Adrenal gland (tissue), 5 donors: ENCODE results near the gene SPPL2C.

Source experiments
- CTCF ChIP-seq, 6 experiments: fragments of 450-650 bp in 4 of 6; fragments of 200-600 bp in 2 of 6; sonication (generic) in 1 of 6; IDR thresholded peaks; 1 replicate in 5 of 6; 2 replicates in 1 of 6; pipeline versions ENCODE4 v1.5.1 to v1.8.0; 2016 to 2021; ENCODE audit warnings: antibody characterized with exemption in 6 of 6, mild to moderate bottlenecking in 2 of 6, moderate library complexity in 1 of 6
- POLR2A ChIP-seq, 2 donors: fragments of 450-650 bp; IDR thresholded peaks; one replicate each; pipeline ENCODE4 v1.6.1; 2017; ENCODE audit warnings: antibody characterized with exemption in 2 of 2, mild to moderate bottlenecking in 2 of 2, moderate library complexity in 1 of 2
- donor health status: DM: no; HTN: no; CAD: no.

- TF ChIP-seq CTCF (IDR thresholded peaks at IDR 0.05) (no peak), POLR2A (IDR thresholded peaks at IDR 0.05) (no peak)
Measured at GRCh38 chr17:45825792-45826191, 18.9 kb upstream of the SPPL2C start.
